Activated B cell treated with CpG ODN at 0.5 μM for 24 hours (primary cell): Measurements from ENCODE around the gene MTHFD1L. TPM values are rescaled to one million over a fixed set of nuclear protein-coding genes. Genes with fewer than 3 reads are reported as not detected.

Experiments
- ATAC-seq: fragments of 200-7000 bp; cut with Tn5 transposase; one replicate; pipeline ENCODE4 v1.10.0; 2021; ENCODE audit warnings: low read depth, mild to moderate bottlenecking, moderate library complexity
- CTCF ChIA-PET: fragments of 350-600 bp; sonication (Branson Sonifier 250); formaldehyde crosslinking; loops from one replicate; lab custom pipeline; 2021; ENCODE audit warnings: antibody characterized with exemption; lab: Charles Lee
- POLR2A ChIA-PET: fragments of 350-600 bp; sonication (Branson Sonifier 250); formaldehyde crosslinking; loops from one replicate; lab custom pipeline; 2021; ENCODE audit warnings: antibody characterized with exemption; lab: Charles Lee
- DNase-seq: peaks from one replicate; pipeline ENCODE4 v3.0.0; 2022
- H3K27ac Mint-ChIP-seq: one replicate; pipeline ENCODE4 v1.8.0; 2020; ENCODE audit warnings: mixed read lengths
- H3K27me3 Mint-ChIP-seq: one replicate; pipeline ENCODE4 v1.8.0; 2021; ENCODE audit warnings: mixed read lengths
- H3K36me3 Mint-ChIP-seq: one replicate; pipeline ENCODE4 v1.8.0; 2021; ENCODE audit warnings: low read depth, mixed read lengths
- H3K4me1 Mint-ChIP-seq: one replicate; pipeline ENCODE4 v1.8.0; 2021; ENCODE audit warnings: mixed read lengths
- H3K4me3 Mint-ChIP-seq: one replicate; pipeline ENCODE4 v1.8.0; 2020; ENCODE audit warnings: mild to moderate bottlenecking, mixed read lengths
- H3K9me3 Mint-ChIP-seq: one replicate; pipeline ENCODE4 v1.8.0; 2020; ENCODE audit warnings: mixed read lengths
- CTCF ChIP-seq: fragments of 200-600 bp; IDR thresholded peaks from one replicate; pipeline ENCODE4 v1.8.0; 2022; ENCODE audit warnings: antibody characterized with exemption, mild to moderate bottlenecking
- intact Hi-C: fragments of 100-400 bp; cut with micrococcal nuclease; formaldehyde crosslinking; loops from one replicate; pipeline ENCODE4 v1.15.1; 2024
- total RNA-seq: library from RNA; stranded (reverse); gene quantifications from 2 replicates; pipeline ENCODE4 v1.2.3, GENCODE V29; 2022

The MTHFD1L gene
- total RNA-seq, 1 donor from 2014 or later, result 60.4 TPM

- ChIA-PET CTCF (interaction anchor here (1.0 kb wide), 1 partner anchor 306 kb away, joined by 3 read pairs; no protein-coding TSS in a partner anchor), POLR2A (no interaction called here)
- DNase-seq (no peak), ATAC-seq (no peak)
- Mint-ChIP-seq H3K4me3 (no peak overlapping the region), H3K27ac (no peak overlapping the region), H3K9me3 (no peaks in the 10 kb centered on the region), H3K27me3 (no peaks in the 10 kb centered on the region), H3K4me1 (peaks cover 3% of the 10 kb centered on the region), H3K36me3 (peaks cover 54% of the 10 kb centered on the region)
- intact Hi-C loops, result no loop called here
- no peak for TF ChIP-seq CTCF
Observed at GRCh38 chr6:151018046-151018445, 152.5 kb downstream of the MTHFD1L start.

- no peak for DNase-seq
- ATAC-seq, result no peak
- Mint-ChIP-seq H3K4me1 (peaks cover 3% of the 10 kb centered on the region), H3K27me3 (no peaks in the 10 kb centered on the region), H3K9me3 (no peaks in the 10 kb centered on the region), H3K4me3 (no peak overlapping the region), H3K36me3 (peaks cover 56% of the 10 kb centered on the region), H3K27ac (no peak overlapping the region)
- intact Hi-C loops, result no loop called here
- ChIA-PET POLR2A (no interaction called here), CTCF (interaction anchor here (1.0 kb wide), 1 partner anchor 305 kb away, joined by 3 read pairs; no protein-coding TSS in a partner anchor)
- TF ChIP-seq CTCF, result no peak
Observed at GRCh38 chr6:151018911-151019782, 153.6 kb downstream of the MTHFD1L start.

GRCh38 chr6:151021896-151022295 is 156.4 kb downstream of the MTHFD1L start:
- ATAC-seq, result no peak
- intact Hi-C loops, result no loop called here
- H3K27me3 Mint-ChIP-seq, result no peaks in the 10 kb centered on the region
- peaks cover 42% of the 10 kb centered on the region for H3K36me3 Mint-ChIP-seq
- CTCF ChIA-PET, result interaction anchor here (1.3 to 1.7 kb wide), 2 partner anchors 8 to 302 kb away, joined by 3 to 7 read pairs; no protein-coding TSS in a partner anchor
- no peaks in the 10 kb centered on the region for H3K9me3 Mint-ChIP-seq
- H3K27ac Mint-ChIP-seq, result no peak overlapping the region
- DNase-seq, result no peak
- POLR2A ChIA-PET, result no interaction called here
- no peak for TF ChIP-seq CTCF
- no peaks in the 10 kb centered on the region for H3K4me1 Mint-ChIP-seq
- H3K4me3 Mint-ChIP-seq, result no peak overlapping the region

- ChIA-PET POLR2A (no interaction called here), CTCF (interaction anchor here (1.3 to 1.7 kb wide), 2 partner anchors 8 to 302 kb away, joined by 3 to 7 read pairs; no protein-coding TSS in a partner anchor)
- Mint-ChIP-seq H3K4me1 (no peaks in the 10 kb centered on the region), H3K36me3 (peaks cover 40% of the 10 kb centered on the region), H3K4me3 (no peak overlapping the region), H3K27ac (no peak overlapping the region), H3K27me3 (no peaks in the 10 kb centered on the region), H3K9me3 (no peaks in the 10 kb centered on the region)
- ATAC-seq, result no peak
- intact Hi-C loops, result no loop called here
- TF ChIP-seq CTCF, result no peak
- no peak for DNase-seq
Observed at GRCh38 chr6:151022492-151022891, 157.0 kb downstream of the MTHFD1L start.

- Mint-ChIP-seq H3K36me3 (peaks cover 38% of the 10 kb centered on the region), H3K27me3 (no peaks in the 10 kb centered on the region), H3K4me1 (no peaks in the 10 kb centered on the region), H3K4me3 (no peak overlapping the region), H3K27ac (no peak overlapping the region), H3K9me3 (no peaks in the 10 kb centered on the region)
- POLR2A ChIA-PET, result no interaction called here
- DNase-seq (no peak), ATAC-seq (no peak)
- CTCF ChIA-PET, result interaction anchor here (1.7 kb wide), 1 partner anchor 9 kb away, joined by 7 read pairs; no protein-coding TSS in a partner anchor
- intact Hi-C loops, result no loop called here
- no peak for TF ChIP-seq CTCF
Observed at GRCh38 chr6:151023342-151023741, 157.8 kb downstream of the MTHFD1L start.
